GM23338 (cell line): ENCODE data around the gene MLX. TPM values are rescaled to one million over a fixed set of nuclear protein-coding genes. Genes with fewer than 3 reads are reported as not detected.

Experiments used
- ATAC-seq: fragments of 200-7000 bp; cut with Tn5 transposase; 3 replicates; pipeline ENCODE4 v1.9.1; 2020
- DNase-seq: peaks from one replicate; pipeline ENCODE4 v3.0.0-alpha.2; 2015; ENCODE audit warnings: low spot score
- H2AFZ ChIP-seq: fragments of 200-600 bp; sonication (generic); 2 replicates; pipeline ENCODE4 v1.8.0; 2016; ENCODE audit warnings: antibody characterized with exemption, mild to moderate bottlenecking, moderate library complexity
- H3F3A ChIP-seq: fragments of 200-600 bp; sonication (generic); replicated peaks from 2 replicates; pipeline ENCODE4 v1.8.0; 2017; ENCODE audit warnings: antibody characterized with exemption, mixed run types, low read depth
- H3K27ac ChIP-seq: fragments of 200-600 bp; sonication (generic); 2 replicates; pipeline ENCODE4 v1.6.1; 2016; ENCODE audit warnings: low read depth
- H3K27me3 ChIP-seq: fragments of 200-600 bp; sonication (generic); 2 replicates; pipeline ENCODE4 v1.8.0; 2016; ENCODE audit warnings: mild to moderate bottlenecking, mixed run types, moderate library complexity; ENCODE audit not compliant: insufficient read depth
- H3K36me3 ChIP-seq: fragments of 200-600 bp; sonication (generic); 2 replicates; pipeline ENCODE4 v1.8.0; 2016; ENCODE audit warnings: mild to moderate bottlenecking; ENCODE audit not compliant: insufficient read depth
- H3K4me1 ChIP-seq: fragments of 200-600 bp; sonication (generic); 2 replicates; pipeline ENCODE4 v1.8.0; 2016; ENCODE audit warnings: mild to moderate bottlenecking, moderate library complexity; ENCODE audit not compliant: insufficient read depth
- H3K4me2 ChIP-seq: fragments of 200-600 bp; sonication (generic); 2 replicates; pipeline ENCODE4 v1.7.1; 2017; ENCODE audit warnings: mixed run types
- H3K4me3 ChIP-seq: fragments of 200-600 bp; sonication (generic); 2 replicates; pipeline ENCODE4 v1.6.1; 2016; ENCODE audit warnings: mixed run types
- H3K79me2 ChIP-seq: fragments of 200-600 bp; sonication (generic); replicated peaks from 2 replicates; pipeline ENCODE4 v1.8.0; 2017; ENCODE audit warnings: mild to moderate bottlenecking; ENCODE audit not compliant: insufficient read depth
- H3K9me2 ChIP-seq: fragments of 200-600 bp; sonication (generic); 2 replicates; pipeline ENCODE4 v1.8.0; 2017; ENCODE audit not compliant: insufficient read depth
- H4K20me1 ChIP-seq: fragments of 200-600 bp; sonication (generic); replicated peaks from 2 replicates; pipeline ENCODE4 v1.8.0; 2017; ENCODE audit warnings: mild to moderate bottlenecking; ENCODE audit not compliant: insufficient read depth
- H3K27ac Mint-ChIP-seq: 2 replicates; pipeline ENCODE4 v1.8.0; 2020; ENCODE audit warnings: inconsistent platforms, mild to moderate bottlenecking, moderate library complexity, mixed read lengths
- H3K27me3 Mint-ChIP-seq: 3 replicates; pipeline ENCODE4 v1.8.0; 2022; ENCODE audit warnings: low read depth, mild to moderate bottlenecking, moderate library complexity, mixed read lengths, inconsistent platforms; ENCODE audit not compliant: insufficient read depth, poor library complexity
- H3K36me3 Mint-ChIP-seq: 3 replicates; pipeline ENCODE4 v1.8.0; 2021; ENCODE audit warnings: low read depth, mild to moderate bottlenecking, inconsistent platforms, moderate library complexity, mixed read lengths
- H3K4me1 Mint-ChIP-seq: 3 replicates; pipeline ENCODE4 v1.8.0; 2020; ENCODE audit warnings: mild to moderate bottlenecking, inconsistent platforms, mixed read lengths
- H3K4me3 Mint-ChIP-seq: 3 replicates; pipeline ENCODE4 v1.8.0; 2021; ENCODE audit warnings: moderate library complexity, mild to moderate bottlenecking, inconsistent platforms, mixed read lengths
- H3K9me3 Mint-ChIP-seq: 3 replicates; pipeline ENCODE4 v1.8.0; 2020; ENCODE audit warnings: moderate library complexity, mild to moderate bottlenecking, inconsistent platforms, mixed read lengths
- CREB1 ChIP-seq: fragments of 250-450 bp; sonication (Bioruptor Pico); IDR thresholded peaks from 2 replicates; pipeline ENCODE4 v1.5.0; 2020; ENCODE audit warnings: low read depth, mild to moderate bottlenecking, moderate library complexity
- CTCF ChIP-seq, 2 experiments: fragments of 200-600 bp in 1 of 2; sonication (generic) in 1 of 2; conservative IDR thresholded peaks; 2 replicates each; pipeline versions ENCODE4 v1.5.1 to v1.6.1; 2016 to 2017; ENCODE audit warnings: antibody characterized with exemption in 2 of 2, low read depth in 2 of 2, mild to moderate bottlenecking in 2 of 2, moderate library complexity in 1 of 2
- EZH2 ChIP-seq: fragments of 200-600 bp; sonication (generic); IDR thresholded peaks from one replicate; pipeline ENCODE4 v1.8.0; 2017; ENCODE audit warnings: antibody characterized with exemption, mild to moderate bottlenecking, low read depth; ENCODE audit not compliant: unreplicated experiment
- EZH2phosphoT487 ChIP-seq: fragments of 200-600 bp; sonication (generic); IDR thresholded peaks from one replicate; pipeline ENCODE4 v1.8.1; 2018; ENCODE audit warnings: antibody characterized with exemption; ENCODE audit not compliant: unreplicated experiment
- JUNB ChIP-seq: IDR thresholded peaks from one replicate; pipeline ENCODE4 v1.6.1; 2016; ENCODE audit warnings: antibody characterized with exemption; ENCODE audit not compliant: unreplicated experiment
- NANOG ChIP-seq: IDR thresholded peaks from 2 replicates; pipeline ENCODE4 v1.6.1; 2016; ENCODE audit warnings: antibody characterized with exemption, borderline replicate concordance
- POLR2AphosphoS5 ChIP-seq: IDR thresholded peaks from 2 replicates; pipeline ENCODE4 v1.6.1; 2016; ENCODE audit warnings: antibody characterized with exemption, low read depth
- STAT1 ChIP-seq: IDR thresholded peaks from one replicate; pipeline ENCODE4 v1.6.1; 2016; ENCODE audit warnings: antibody characterized with exemption; ENCODE audit not compliant: unreplicated experiment
- ZNF114 ChIP-seq: fragments of 250-450 bp; sonication (Bioruptor Pico); IDR thresholded peaks from 2 replicates; pipeline ENCODE4 v1.5.0; 2020; ENCODE audit warnings: mild to moderate bottlenecking, moderate library complexity
- ZNF331 ChIP-seq: fragments of 250-450 bp; sonication (Bioruptor Pico); IDR thresholded peaks from 2 replicates; pipeline ENCODE4 v1.5.0; 2020; ENCODE audit warnings: low read depth, mild to moderate bottlenecking, moderate library complexity
- polyA plus RNA-seq: library from polyadenylated mRNA; unstranded; fragments of >200 nt; fragmentation: Nextera tagmentation; extraction: Ambion mirVana; gene quantifications from 2 replicates; pipeline ENCODE4 v1.2.1, GENCODE V29; 2016
- total RNA-seq: library from RNA; depleted of rRNA; stranded (reverse); fragments of >200 nt; shearing (Covaris generic); gene quantifications from 2 replicates; pipeline ENCODE4 v1.2.3, GENCODE V29; 2014
- TF ChIP-seq, protein P1 (sequence below): IDR thresholded peaks from 2 replicates; pipeline ENCODE4 v1.6.1; 2016; ENCODE audit warnings: antibody characterized with exemption
- TF ChIP-seq, protein P2 (sequence below): fragments of 250-450 bp; sonication (Bioruptor Pico); IDR thresholded peaks from 2 replicates; pipeline ENCODE4 v1.5.0; 2020; ENCODE audit warnings: mild to moderate bottlenecking, moderate library complexity
- TF ChIP-seq, protein P3 (sequence below): IDR thresholded peaks from one replicate; pipeline ENCODE4 v1.6.1; 2018; ENCODE audit warnings: antibody characterized with exemption; ENCODE audit not compliant: unreplicated experiment

MLX gene
- total and polyA plus RNA-seq, 2 experiments from 2014 or later = 33.2 to 34.1 TPM

DNA sequence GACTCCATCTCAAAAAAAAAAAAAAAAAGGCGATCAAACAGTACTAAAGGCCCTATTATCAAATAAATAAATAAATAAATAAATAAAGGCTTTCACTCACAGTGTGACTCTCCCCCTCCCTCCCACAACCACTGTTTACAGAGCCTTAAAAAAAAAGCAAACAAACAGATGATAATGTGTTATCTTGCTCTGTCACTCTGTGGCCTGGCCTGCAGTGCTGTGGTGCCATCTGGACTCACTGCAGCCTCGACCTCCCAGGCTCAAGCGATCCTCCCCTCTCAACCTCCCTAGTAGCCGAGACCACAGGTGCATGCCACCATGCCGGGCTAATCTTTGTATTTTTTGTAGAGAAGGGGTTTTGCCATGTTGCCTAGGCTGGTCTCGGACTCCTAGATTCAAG is 39.0 kb upstream of the MLX start:
- Histone ChIP-seq H3K4me3 (no peak overlapping the region), H3K27me3 (peaks cover 20% of the 10 kb centered on the region), H3K27ac (no peak overlapping the region), H2AFZ (no peak overlapping the region), H3K9me2 (no peaks in the 10 kb centered on the region), H3K36me3 (no peaks in the 10 kb centered on the region), H3K79me2 (no peaks in the 10 kb centered on the region), H3K4me2 (no peak overlapping the region), H3K4me1 (no peaks in the 10 kb centered on the region), H4K20me1 (no peaks in the 10 kb centered on the region; the same call in 1 of the 2 replicates), H3F3A (peaks cover 6% of the 10 kb centered on the region; the same call in 1 of the 2 replicates)
- Mint-ChIP-seq H3K9me3 (no peaks in the 10 kb centered on the region; the same call in 2 of the 3 replicates), H3K4me1 (no peaks in the 10 kb centered on the region; the same call in none of the 3 replicates), H3K27ac (no peak overlapping the region), H3K36me3 (0 out of 3 replicates have a peak, but pooled peaks cover 3% of the 10 kb centered on the region), H3K27me3 (peaks cover 19% of the 10 kb centered on the region), H3K4me3 (no peak overlapping the region; the same call in 2 of the 3 replicates)
- TF ChIP-seq, protein P1, sequence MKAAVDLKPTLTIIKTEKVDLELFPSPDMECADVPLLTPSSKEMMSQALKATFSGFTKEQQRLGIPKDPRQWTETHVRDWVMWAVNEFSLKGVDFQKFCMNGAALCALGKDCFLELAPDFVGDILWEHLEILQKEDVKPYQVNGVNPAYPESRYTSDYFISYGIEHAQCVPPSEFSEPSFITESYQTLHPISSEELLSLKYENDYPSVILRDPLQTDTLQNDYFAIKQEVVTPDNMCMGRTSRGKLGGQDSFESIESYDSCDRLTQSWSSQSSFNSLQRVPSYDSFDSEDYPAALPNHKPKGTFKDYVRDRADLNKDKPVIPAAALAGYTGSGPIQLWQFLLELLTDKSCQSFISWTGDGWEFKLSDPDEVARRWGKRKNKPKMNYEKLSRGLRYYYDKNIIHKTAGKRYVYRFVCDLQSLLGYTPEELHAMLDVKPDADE = no peak
- no peak for TF ChIP-seq ZNF114 (CRISPR knock-in tag)
- no peak for TF ChIP-seq ZNF331 (CRISPR knock-in tag)
- no peak for TF ChIP-seq NANOG
- TF ChIP-seq JUNB = no peak
- TF ChIP-seq, protein P2, sequence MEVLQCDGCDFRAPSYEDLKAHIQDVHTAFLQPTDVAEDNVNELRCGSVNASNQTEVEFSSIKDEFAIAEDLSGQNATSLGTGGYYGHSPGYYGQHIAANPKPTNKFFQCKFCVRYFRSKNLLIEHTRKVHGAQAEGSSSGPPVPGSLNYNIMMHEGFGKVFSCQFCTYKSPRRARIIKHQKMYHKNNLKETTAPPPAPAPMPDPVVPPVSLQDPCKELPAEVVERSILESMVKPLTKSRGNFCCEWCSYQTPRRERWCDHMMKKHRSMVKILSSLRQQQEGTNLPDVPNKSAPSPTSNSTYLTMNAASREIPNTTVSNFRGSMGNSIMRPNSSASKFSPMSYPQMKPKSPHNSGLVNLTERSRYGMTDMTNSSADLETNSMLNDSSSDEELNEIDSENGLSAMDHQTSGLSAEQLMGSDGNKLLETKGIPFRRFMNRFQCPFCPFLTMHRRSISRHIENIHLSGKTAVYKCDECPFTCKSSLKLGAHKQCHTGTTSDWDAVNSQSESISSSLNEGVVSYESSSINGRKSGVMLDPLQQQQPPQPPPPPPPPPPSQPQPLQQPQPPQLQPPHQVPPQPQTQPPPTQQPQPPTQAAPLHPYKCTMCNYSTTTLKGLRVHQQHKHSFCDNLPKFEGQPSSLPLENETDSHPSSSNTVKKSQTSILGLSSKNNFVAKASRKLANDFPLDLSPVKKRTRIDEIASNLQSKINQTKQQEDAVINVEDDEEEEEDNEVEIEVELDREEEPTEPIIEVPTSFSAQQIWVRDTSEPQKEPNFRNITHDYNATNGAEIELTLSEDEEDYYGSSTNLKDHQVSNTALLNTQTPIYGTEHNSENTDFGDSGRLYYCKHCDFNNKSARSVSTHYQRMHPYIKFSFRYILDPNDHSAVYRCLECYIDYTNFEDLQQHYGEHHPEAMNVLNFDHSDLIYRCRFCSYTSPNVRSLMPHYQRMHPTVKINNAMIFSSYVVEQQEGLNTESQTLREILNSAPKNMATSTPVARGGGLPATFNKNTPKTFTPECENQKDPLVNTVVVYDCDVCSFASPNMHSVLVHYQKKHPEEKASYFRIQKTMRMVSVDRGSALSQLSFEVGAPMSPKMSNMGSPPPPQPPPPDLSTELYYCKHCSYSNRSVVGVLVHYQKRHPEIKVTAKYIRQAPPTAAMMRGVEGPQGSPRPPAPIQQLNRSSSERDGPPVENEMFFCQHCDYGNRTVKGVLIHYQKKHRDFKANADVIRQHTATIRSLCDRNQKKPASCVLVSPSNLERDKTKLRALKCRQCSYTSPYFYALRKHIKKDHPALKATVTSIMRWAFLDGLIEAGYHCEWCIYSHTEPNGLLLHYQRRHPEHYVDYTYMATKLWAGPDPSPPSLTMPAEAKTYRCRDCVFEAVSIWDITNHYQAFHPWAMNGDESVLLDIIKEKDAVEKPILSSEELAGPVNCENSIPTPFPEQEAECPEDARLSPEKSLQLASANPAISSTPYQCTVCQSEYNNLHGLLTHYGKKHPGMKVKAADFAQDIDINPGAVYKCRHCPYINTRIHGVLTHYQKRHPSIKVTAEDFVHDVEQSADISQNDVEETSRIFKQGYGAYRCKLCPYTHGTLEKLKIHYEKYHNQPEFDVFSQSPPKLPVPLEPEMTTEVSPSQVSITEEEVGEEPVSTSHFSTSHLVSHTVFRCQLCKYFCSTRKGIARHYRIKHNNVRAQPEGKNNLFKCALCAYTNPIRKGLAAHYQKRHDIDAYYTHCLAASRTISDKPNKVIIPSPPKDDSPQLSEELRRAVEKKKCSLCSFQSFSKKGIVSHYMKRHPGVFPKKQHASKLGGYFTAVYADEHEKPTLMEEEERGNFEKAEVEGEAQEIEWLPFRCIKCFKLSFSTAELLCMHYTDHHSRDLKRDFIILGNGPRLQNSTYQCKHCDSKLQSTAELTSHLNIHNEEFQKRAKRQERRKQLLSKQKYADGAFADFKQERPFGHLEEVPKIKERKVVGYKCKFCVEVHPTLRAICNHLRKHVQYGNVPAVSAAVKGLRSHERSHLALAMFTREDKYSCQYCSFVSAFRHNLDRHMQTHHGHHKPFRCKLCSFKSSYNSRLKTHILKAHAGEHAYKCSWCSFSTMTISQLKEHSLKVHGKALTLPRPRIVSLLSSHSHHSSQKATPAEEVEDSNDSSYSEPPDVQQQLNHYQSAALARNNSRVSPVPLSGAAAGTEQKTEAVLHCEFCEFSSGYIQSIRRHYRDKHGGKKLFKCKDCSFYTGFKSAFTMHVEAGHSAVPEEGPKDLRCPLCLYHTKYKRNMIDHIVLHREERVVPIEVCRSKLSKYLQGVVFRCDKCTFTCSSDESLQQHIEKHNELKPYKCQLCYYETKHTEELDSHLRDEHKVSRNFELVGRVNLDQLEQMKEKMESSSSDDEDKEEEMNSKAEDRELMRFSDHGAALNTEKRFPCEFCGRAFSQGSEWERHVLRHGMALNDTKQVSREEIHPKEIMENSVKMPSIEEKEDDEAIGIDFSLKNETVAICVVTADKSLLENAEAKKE (CRISPR knock-in tag) = no peak
- TF ChIP-seq STAT1 = no peak
- no peak for TF ChIP-seq POLR2AphosphoS5
- TF ChIP-seq EZH2 = no peak
- TF ChIP-seq, protein P3, sequence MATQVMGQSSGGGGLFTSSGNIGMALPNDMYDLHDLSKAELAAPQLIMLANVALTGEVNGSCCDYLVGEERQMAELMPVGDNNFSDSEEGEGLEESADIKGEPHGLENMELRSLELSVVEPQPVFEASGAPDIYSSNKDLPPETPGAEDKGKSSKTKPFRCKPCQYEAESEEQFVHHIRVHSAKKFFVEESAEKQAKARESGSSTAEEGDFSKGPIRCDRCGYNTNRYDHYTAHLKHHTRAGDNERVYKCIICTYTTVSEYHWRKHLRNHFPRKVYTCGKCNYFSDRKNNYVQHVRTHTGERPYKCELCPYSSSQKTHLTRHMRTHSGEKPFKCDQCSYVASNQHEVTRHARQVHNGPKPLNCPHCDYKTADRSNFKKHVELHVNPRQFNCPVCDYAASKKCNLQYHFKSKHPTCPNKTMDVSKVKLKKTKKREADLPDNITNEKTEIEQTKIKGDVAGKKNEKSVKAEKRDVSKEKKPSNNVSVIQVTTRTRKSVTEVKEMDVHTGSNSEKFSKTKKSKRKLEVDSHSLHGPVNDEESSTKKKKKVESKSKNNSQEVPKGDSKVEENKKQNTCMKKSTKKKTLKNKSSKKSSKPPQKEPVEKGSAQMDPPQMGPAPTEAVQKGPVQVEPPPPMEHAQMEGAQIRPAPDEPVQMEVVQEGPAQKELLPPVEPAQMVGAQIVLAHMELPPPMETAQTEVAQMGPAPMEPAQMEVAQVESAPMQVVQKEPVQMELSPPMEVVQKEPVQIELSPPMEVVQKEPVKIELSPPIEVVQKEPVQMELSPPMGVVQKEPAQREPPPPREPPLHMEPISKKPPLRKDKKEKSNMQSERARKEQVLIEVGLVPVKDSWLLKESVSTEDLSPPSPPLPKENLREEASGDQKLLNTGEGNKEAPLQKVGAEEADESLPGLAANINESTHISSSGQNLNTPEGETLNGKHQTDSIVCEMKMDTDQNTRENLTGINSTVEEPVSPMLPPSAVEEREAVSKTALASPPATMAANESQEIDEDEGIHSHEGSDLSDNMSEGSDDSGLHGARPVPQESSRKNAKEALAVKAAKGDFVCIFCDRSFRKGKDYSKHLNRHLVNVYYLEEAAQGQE = no peak
- TF ChIP-seq CTCF (conservative IDR thresholded peaks at IDR 0.05; ENCODE audit: low read depth in 2 of 2) = no peak
- TF ChIP-seq CREB1 (CRISPR knock-in tag) = no peak
- TF ChIP-seq EZH2phosphoT487 = no peak
- DNase-seq (no peak), ATAC-seq (no peak)
